ENCODE data around the gene SRD5A3. TPM values are rescaled to one million over a fixed set of nuclear protein-coding genes. Genes with fewer than 3 reads are reported as not detected.
A peak's percentile ranks its signal among the peaks of the same experiment; 100 is the strongest.

Gene SRD5A3
- total RNA-seq, 1 experiment from 2014 or later, result 17.0 TPM

DNA sequence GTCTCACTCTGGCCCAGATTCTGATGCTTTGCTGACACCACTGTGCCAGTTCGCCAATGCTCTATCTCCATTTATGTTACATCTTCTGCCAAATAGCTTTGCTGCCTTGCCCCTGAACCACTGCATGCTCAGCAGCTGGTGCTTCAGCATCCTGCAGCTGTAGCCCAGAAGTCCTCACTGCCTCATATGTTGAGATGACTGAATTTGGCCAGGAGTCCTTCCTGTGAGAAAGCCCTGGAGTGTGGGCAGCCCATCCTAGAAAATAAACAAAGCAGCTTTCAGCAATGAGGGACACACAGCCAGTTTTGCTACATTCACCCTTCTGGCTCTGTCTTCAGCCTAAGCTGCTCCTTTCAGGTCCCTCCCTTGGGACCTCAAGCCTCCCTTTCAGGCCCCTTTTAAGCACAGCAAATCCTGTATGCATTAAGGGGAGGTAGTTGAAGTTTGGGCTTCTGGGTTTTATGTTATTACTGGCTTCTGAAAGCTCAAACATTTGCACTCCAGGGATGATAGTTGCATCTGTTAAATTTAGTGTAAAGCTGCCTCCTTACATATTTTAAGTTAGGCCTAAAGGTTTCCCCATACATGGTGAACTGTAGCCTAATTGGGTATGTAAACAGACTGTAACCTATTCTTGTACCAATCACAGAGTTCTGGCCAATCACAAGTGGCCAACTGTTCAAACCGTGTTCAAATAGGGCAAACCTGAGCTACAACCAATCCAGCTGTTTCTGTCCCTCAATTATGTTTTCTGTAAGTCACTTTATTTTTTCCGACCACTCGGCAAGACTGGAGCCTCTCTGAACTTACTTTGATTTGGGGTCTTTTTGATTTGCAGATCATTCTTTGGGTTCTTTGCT is 47.6 kb downstream of the SRD5A3 start:
- H3K4me3 ChIP-seq (ENCODE audit: low read depth in 2 of 2, low read length in 2 of 2), result no peak overlapping the region
- H3K27ac ChIP-seq (ENCODE audit: low read length), result no peak overlapping the region; the same call in 1 of the 2 replicates
- intact Hi-C loops (cut with micrococcal nuclease; ENCODE audit: unreplicated experiment), result no loop called here
- H3K36me3 ChIP-seq (ENCODE audit: control insufficient read depth, insufficient read depth, low read length), result peaks cover 2% of the 10 kb centered on the region; the same call in 1 of the 2 replicates
- ATAC-seq (no peak), DNase-seq (ENCODE audit: low read depth, low spot score) (no peak)
- TF ChIP-seq, protein P1, sequence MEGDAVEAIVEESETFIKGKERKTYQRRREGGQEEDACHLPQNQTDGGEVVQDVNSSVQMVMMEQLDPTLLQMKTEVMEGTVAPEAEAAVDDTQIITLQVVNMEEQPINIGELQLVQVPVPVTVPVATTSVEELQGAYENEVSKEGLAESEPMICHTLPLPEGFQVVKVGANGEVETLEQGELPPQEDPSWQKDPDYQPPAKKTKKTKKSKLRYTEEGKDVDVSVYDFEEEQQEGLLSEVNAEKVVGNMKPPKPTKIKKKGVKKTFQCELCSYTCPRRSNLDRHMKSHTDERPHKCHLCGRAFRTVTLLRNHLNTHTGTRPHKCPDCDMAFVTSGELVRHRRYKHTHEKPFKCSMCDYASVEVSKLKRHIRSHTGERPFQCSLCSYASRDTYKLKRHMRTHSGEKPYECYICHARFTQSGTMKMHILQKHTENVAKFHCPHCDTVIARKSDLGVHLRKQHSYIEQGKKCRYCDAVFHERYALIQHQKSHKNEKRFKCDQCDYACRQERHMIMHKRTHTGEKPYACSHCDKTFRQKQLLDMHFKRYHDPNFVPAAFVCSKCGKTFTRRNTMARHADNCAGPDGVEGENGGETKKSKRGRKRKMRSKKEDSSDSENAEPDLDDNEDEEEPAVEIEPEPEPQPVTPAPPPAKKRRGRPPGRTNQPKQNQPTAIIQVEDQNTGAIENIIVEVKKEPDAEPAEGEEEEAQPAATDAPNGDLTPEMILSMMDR (IDR thresholded peaks at IDR 0.05), result no peak
- TF ChIP-seq, protein P2, sequence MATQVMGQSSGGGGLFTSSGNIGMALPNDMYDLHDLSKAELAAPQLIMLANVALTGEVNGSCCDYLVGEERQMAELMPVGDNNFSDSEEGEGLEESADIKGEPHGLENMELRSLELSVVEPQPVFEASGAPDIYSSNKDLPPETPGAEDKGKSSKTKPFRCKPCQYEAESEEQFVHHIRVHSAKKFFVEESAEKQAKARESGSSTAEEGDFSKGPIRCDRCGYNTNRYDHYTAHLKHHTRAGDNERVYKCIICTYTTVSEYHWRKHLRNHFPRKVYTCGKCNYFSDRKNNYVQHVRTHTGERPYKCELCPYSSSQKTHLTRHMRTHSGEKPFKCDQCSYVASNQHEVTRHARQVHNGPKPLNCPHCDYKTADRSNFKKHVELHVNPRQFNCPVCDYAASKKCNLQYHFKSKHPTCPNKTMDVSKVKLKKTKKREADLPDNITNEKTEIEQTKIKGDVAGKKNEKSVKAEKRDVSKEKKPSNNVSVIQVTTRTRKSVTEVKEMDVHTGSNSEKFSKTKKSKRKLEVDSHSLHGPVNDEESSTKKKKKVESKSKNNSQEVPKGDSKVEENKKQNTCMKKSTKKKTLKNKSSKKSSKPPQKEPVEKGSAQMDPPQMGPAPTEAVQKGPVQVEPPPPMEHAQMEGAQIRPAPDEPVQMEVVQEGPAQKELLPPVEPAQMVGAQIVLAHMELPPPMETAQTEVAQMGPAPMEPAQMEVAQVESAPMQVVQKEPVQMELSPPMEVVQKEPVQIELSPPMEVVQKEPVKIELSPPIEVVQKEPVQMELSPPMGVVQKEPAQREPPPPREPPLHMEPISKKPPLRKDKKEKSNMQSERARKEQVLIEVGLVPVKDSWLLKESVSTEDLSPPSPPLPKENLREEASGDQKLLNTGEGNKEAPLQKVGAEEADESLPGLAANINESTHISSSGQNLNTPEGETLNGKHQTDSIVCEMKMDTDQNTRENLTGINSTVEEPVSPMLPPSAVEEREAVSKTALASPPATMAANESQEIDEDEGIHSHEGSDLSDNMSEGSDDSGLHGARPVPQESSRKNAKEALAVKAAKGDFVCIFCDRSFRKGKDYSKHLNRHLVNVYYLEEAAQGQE (IDR thresholded peaks at IDR 0.05; ENCODE audit: insufficient read depth in 1 of 2, low read depth in 2 of 2, low read length in 1 of 2), result no peak
- TF ChIP-seq SIN3A (IDR thresholded peaks at IDR 0.05; ENCODE audit: borderline replicate concordance, insufficient read depth, low read depth, low read length), result no peak
- no peak for TF ChIP-seq POLR2AphosphoS5 (IDR thresholded peaks at IDR 0.05; ENCODE audit: low read depth, low read length)
- no peak for TF ChIP-seq TCF7L2 (IDR thresholded peaks at IDR 0.05; ENCODE audit: low read depth, low read length)
- in situ Hi-C loops (cut with HindIII; ENCODE audit: low pct_unique_long_range_greater_than_20kb, low sequenced_read_pairs), result no loop called here
- BruUV-seq (replicated peaks), result no TSS peak
- H3K27me3 ChIP-seq (ENCODE audit: control insufficient read depth, insufficient read depth, low read length), result no peaks in the 10 kb centered on the region
- ChIA-PET POLR2A (no interaction called here), CTCF (no interaction called here)
- H3K9me3 ChIP-seq (ENCODE audit: control insufficient read depth, insufficient read depth, low read depth, low read length), result no peaks in the 10 kb centered on the region
- peaks cover 4% of the 10 kb centered on the region; the same call in 1 of the 2 replicates for H3K4me1 ChIP-seq (ENCODE audit: control insufficient read depth, insufficient read depth, low read length)

DNA sequence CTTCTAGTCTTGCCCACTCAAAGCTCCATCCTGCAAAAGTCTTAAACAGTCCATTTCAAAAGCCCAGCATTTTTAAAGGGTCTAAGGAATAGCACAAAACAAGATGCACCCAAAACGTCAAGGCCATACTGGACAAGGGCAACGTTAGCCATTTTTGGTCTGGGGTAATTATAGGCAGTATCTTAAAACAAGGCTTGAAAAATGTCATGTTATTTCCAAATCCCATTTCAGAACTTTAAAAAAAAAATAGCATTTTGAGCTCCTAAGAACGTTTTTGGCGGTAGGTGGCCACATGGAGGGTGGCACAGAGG is 49.1 kb downstream of the SRD5A3 start:
- BruUV-seq (replicated peaks), result TSS peak; percentile 88
- in situ Hi-C loops (cut with HindIII; ENCODE audit: low pct_unique_long_range_greater_than_20kb, low sequenced_read_pairs), result no loop called here
- CTCF ChIA-PET, result no interaction called here
- H3K4me1 ChIP-seq (ENCODE audit: control insufficient read depth, insufficient read depth, low read length), result peaks cover 9% of the 10 kb centered on the region
- TF ChIP-seq, protein P2 (IDR thresholded peaks at IDR 0.05; ENCODE audit: insufficient read depth in 1 of 2, low read depth in 2 of 2, low read length in 1 of 2), result no peak
- TF ChIP-seq POLR2AphosphoS5 (IDR thresholded peaks at IDR 0.05; ENCODE audit: low read depth, low read length), result no peak
- TF ChIP-seq SIN3A (IDR thresholded peaks at IDR 0.05; ENCODE audit: borderline replicate concordance, insufficient read depth, low read depth, low read length), result no peak
- TF ChIP-seq, protein P1 (IDR thresholded peaks at IDR 0.05), result no peak
- TF ChIP-seq TCF7L2 (IDR thresholded peaks at IDR 0.05; ENCODE audit: low read depth, low read length), result no peak
- peaks cover 2% of the 10 kb centered on the region for H3K36me3 ChIP-seq (ENCODE audit: control insufficient read depth, insufficient read depth, low read length)
- H3K27ac ChIP-seq (ENCODE audit: low read length), result peak overlapping the region; percentile 83
- no peaks in the 10 kb centered on the region for H3K27me3 ChIP-seq (ENCODE audit: control insufficient read depth, insufficient read depth, low read length)
- DNase-seq (ENCODE audit: low read depth, low spot score) (no peak), ATAC-seq (no peak)
- POLR2A ChIA-PET, result no interaction called here
- H3K9me3 ChIP-seq (ENCODE audit: control insufficient read depth, insufficient read depth, low read depth, low read length), result no peaks in the 10 kb centered on the region
- intact Hi-C loops (cut with micrococcal nuclease; ENCODE audit: unreplicated experiment), result loop anchor here (5.0 kb wide), 1 partner anchor 48 kb away; the partner anchor contains the start of gene SRD5A3
- H3K4me3 ChIP-seq (ENCODE audit: low read depth in 2 of 2, low read length in 2 of 2), result peak overlapping the region; percentile 79 to 93
